Esophagus (tissue), 2 donors: ENCODE data around the gene PYHIN1. TPM values are rescaled to one million over a fixed set of nuclear protein-coding genes. Genes with fewer than 3 reads are reported as not detected.

ENCODE experiments used
- H3K27ac ChIP-seq, 2 donors: one replicate each; pipeline ENCODE4 v1.5.1; 2013; ENCODE audit warnings: low read depth in 2 of 2, mild to moderate bottlenecking in 2 of 2, inconsistent platforms in 1 of 2, low read length in 1 of 2, moderate library complexity in 1 of 2
- H3K27me3 ChIP-seq, 2 donors: one replicate each; pipeline ENCODE4 v1.6.1; 2013; ENCODE audit warnings: low read length in 2 of 2, control low read depth in 1 of 2, mild to moderate bottlenecking in 1 of 2; ENCODE audit not compliant: insufficient read depth in 2 of 2, control insufficient read depth in 1 of 2
- H3K36me3 ChIP-seq, 2 donors: one replicate each; pipeline ENCODE4 v1.6.1; 2013; ENCODE audit warnings: low read length in 1 of 2; ENCODE audit not compliant: control insufficient read depth in 2 of 2, insufficient read depth in 2 of 2
- H3K4me1 ChIP-seq, 2 donors: one replicate each; pipeline ENCODE4 v1.6.1; 2013; ENCODE audit warnings: low read length in 1 of 2; ENCODE audit not compliant: control insufficient read depth in 2 of 2, insufficient read depth in 2 of 2
- H3K4me3 ChIP-seq, 2 donors: one replicate each; pipeline ENCODE4 v1.5.1; 2013; ENCODE audit warnings: low read length in 2 of 2, mild to moderate bottlenecking in 2 of 2, low read depth in 1 of 2, moderate library complexity in 1 of 2
- H3K9me3 ChIP-seq, 2 donors: one replicate each; pipeline ENCODE4 v1.6.1; 2013; ENCODE audit warnings: mild to moderate bottlenecking in 2 of 2, low read depth in 1 of 2, low read length in 1 of 2, moderate library complexity in 1 of 2; ENCODE audit not compliant: control insufficient read depth in 2 of 2, insufficient read depth in 1 of 2
- WGBS, 2 donors: extraction: QIAGEN DNeasy Blood & Tissue Kit; methylation state at CpG; one replicate each; pipeline ENCODE4 v1.1.7; 2013; 5-methylcytosine and 5-hydroxymethylcytosine counted together
- polyA plus RNA-seq, 2 donors: library from polyadenylated mRNA; stranded (reverse); fragments of 200-250 nt; gene quantifications; one replicate each; pipeline ENCODE4 v1.2.3, GENCODE V29; 2013
- donor health status: healthy with polysubstance abuse.
- donor health status: Bipolar disorder and iron deficiency.

PYHIN1 gene
- polyA plus RNA-seq, 2 donors: 0.28 to 0.31 TPM

DNA sequence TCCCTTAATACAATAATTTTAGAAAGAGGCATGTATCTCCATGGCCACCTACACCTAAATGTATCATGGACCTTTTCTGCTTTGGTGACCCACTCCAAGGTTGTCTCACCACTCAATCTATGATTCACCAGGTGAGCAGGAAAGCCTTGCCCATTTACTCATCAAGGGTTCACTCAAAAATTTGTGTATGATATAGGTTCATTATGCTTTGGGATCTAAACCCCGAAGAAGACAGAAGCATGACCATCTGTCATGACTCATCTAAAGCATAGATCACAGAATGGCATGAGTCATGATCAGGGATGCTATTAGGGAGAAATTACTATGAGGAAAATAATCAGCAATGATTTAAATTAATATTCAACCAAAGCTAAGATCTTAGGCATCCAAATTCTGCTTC lies 38.5 kb downstream of the PYHIN1 start:
- WGBS, 2 donors: 47 to 63% methylated on average over 1 of the region's 1 CpG
- H3K27ac ChIP-seq: no peak overlapping the region

DNA sequence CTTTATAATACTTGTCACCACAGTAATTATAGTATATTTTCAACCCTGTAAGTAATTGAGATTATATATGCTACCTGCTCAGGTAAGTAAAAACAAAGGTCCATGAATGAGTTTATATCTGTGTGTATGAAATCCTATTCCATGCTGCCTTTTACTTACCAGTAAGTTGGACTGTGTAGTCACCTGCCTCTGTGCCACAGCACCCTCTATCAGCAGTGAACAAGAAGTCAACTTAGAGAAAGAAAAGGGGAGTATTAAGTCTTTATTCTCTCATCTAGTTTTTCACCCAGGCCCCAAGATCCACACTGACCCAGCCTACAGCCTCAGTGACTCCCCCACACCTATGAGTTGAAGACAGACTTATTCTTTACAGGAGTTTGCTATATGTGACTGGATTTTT lies 41.5 kb downstream of the PYHIN1 start:
- no peaks in the 10 kb centered on the region for H3K36me3 ChIP-seq
- H3K4me3 ChIP-seq: no peak overlapping the region
- no peaks in the 10 kb centered on the region for H3K9me3 ChIP-seq
- H3K27ac ChIP-seq: no peak overlapping the region
- H3K27me3 ChIP-seq: no peaks in the 10 kb centered on the region
- no peaks in the 10 kb centered on the region for H3K4me1 ChIP-seq

More for the DNA sequence above, 38.5 kb downstream of the PYHIN1 start:
- H3K36me3 ChIP-seq: no peaks in the 10 kb centered on the region
- no peaks in the 10 kb centered on the region for H3K9me3 ChIP-seq
- no peaks in the 10 kb centered on the region for H3K4me1 ChIP-seq
- H3K4me3 ChIP-seq: no peak overlapping the region
- no peaks in the 10 kb centered on the region for H3K27me3 ChIP-seq

DNA sequence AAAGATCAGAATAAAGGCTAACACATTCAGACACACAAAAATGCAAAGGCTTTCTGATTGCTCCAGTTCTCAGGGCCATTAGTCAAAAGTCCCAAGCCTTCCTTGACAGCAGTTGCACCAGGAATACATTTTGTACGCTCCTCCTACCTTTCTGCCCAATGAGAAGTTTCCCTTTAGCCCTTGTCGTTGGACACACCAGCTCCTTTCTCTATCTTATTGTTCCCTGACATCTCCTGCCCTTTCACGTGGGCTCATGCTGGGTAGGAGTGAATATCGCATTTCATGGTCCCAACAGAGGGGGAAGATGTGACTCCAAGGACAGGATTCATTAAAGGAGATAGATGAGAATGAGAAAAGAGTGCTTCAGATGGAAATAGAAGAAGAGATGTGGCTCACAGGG lies 44.9 kb downstream of the PYHIN1 start:
- Histone ChIP-seq H3K36me3 (no peaks in the 10 kb centered on the region), H3K27ac (no peak overlapping the region), H3K4me3 (no peak overlapping the region), H3K27me3 (no peaks in the 10 kb centered on the region), H3K9me3 (no peaks in the 10 kb centered on the region), H3K4me1 (no peaks in the 10 kb centered on the region)
- WGBS, 2 donors: 32 to 45% methylated on average over 4 of the region's 4 CpGs

DNA sequence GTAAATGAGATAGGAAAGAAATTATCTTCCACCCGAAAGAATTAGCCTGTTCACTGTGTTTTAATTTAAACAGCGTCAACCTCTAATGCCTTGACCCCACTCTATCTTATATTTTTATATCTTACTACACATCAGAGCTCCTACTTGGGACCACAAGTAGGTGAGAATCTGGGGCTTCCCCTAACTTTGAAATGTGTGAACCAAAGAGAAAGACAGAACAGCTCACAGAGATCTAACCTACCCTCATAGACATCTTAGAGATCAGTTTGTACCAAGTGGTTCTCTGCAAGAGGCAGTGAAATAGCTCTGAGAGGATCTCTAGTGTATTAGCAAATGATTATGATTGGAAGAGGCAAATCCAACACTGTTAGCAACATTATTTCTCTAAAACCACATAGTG lies 47.4 kb downstream of the PYHIN1 start:
- H3K36me3 ChIP-seq: no peaks in the 10 kb centered on the region
- H3K9me3 ChIP-seq: no peaks in the 10 kb centered on the region
- no peak overlapping the region for H3K27ac ChIP-seq
- no peak overlapping the region for H3K4me3 ChIP-seq
- 43 to 52% methylated on average over 2 of the region's 2 CpGs for WGBS, 2 donors
- no peaks in the 10 kb centered on the region for H3K27me3 ChIP-seq
- H3K4me1 ChIP-seq: no peaks in the 10 kb centered on the region

DNA sequence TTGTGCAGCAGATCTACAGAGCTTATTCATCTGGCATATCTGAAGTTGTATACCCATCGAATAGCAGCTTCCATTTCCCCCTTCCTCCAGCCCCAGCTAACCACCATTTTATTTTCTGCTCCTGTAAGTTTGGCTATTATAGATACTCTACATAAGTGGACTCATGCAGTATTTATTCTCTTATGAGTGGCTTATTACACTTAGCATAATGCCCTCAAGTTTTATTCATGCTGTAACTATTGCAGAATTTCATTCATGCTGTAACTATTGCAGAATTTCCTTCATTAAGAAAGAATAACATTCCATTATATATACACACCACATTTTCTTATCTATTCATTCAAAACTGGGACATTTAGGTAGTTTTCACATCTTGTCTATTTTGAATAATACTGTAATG lies 47.9 kb downstream of the PYHIN1 start:
- H3K27ac ChIP-seq: no peak overlapping the region
- no peak overlapping the region for H3K4me3 ChIP-seq
- no peaks in the 10 kb centered on the region for H3K36me3 ChIP-seq
- 31 to 71% methylated on average over 1 of the region's 1 CpG for WGBS, 2 donors
- no peaks in the 10 kb centered on the region for H3K9me3 ChIP-seq
- no peaks in the 10 kb centered on the region for H3K27me3 ChIP-seq
- no peaks in the 10 kb centered on the region for H3K4me1 ChIP-seq

DNA sequence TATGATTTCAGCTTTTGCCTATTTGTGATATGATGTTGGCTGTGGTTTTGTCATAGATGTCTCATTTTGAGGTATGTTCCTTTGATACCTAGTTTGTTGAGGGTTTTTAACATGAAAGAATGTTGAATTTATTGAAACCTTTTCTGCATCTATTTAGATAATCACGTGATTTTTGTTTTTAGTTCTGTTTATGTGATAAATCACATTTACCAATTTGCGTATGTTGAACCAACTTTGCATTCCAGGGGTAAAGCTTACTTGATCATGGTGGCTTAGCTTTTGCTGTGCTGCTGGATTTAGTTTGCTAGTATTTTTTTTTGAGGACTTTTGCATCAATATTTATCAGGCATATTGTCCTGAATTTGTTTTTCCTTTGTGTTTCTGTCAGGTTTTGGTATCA lies 51.9 kb downstream of the PYHIN1 start:
- H3K9me3 ChIP-seq: no peaks in the 10 kb centered on the region
- WGBS, 2 donors: 72 to 83% methylated on average over 2 of the region's 2 CpGs
- H3K36me3 ChIP-seq: no peaks in the 10 kb centered on the region
- no peak overlapping the region for H3K27ac ChIP-seq
- no peaks in the 10 kb centered on the region for H3K27me3 ChIP-seq
- H3K4me1 ChIP-seq: no peaks in the 10 kb centered on the region
- H3K4me3 ChIP-seq: no peak overlapping the region

DNA sequence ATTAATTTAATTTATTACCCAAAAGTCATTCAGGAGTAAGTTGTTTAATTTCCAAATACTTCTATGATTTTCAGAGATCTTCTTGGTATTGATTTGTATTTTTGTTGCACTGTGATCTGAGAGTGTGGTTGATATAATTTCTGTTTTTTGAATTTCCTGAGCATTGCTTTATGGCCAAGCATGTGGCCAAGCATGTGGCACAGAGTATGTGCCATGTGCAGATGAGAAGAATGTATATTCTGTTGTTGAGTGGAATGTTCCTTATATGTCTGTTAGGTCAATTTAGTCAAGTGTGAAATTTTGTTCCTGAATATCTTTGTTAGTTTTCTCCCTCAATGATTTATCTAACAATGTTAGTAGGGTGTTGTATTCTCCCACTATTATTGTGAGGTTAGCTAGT lies 53.0 kb downstream of the PYHIN1 start:
- Histone ChIP-seq H3K36me3 (no peaks in the 10 kb centered on the region), H3K27me3 (no peaks in the 10 kb centered on the region), H3K9me3 (no peaks in the 10 kb centered on the region), H3K4me3 (no peak overlapping the region), H3K27ac (no peak overlapping the region), H3K4me1 (no peaks in the 10 kb centered on the region)

DNA sequence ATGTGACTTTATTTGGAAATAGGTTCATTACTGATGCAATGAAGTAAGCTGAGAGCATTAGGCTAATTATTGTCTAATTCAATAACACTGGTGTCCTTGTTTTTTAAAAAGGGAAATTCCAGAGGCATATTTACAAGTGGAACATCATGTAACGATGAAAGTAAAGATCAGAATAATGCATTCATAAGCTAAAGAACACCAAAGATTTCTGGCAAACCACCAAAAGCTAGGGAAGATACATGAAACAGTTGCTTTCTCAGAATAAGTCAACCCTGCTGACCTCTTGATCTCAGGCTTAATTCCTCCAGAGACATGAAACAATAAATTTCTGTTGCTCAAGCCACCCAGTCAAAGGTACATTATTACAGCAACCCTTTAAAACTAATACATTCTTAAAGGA lies 58.1 kb downstream of the PYHIN1 start:
- H3K27me3 ChIP-seq: no peaks in the 10 kb centered on the region
- H3K36me3 ChIP-seq: no peaks in the 10 kb centered on the region
- H3K9me3 ChIP-seq: no peaks in the 10 kb centered on the region
- no peak overlapping the region for H3K27ac ChIP-seq
- H3K4me3 ChIP-seq: no peak overlapping the region
- 38 to 55% methylated on average over 1 of the region's 1 CpG for WGBS, 2 donors
- no peaks in the 10 kb centered on the region for H3K4me1 ChIP-seq

DNA sequence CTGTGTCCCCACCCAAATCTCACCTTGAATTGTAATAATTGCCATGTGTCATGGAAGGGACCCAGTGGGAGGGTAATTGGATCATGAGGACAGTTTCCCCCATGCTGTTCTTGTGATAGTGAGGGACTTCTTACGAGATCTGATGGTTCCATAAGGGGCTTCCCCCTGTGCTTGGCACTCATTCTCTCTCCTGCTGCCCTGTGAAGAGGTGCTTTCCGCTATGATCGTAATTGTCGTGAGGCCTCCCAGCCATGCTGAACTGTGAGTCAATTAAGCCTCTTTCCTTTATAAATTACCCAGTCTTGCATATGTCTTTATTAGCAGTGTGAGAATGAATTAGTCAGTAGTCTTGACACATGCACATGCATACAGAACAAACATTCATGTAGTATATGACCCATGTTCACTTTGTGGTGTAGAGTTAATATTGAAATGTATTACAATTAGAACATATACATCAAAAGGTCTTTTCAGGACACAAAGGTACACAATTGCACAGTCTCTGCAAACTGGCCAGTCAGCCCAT lies 61.5 kb downstream of the PYHIN1 start:
- no peaks in the 10 kb centered on the region for H3K4me1 ChIP-seq
- H3K9me3 ChIP-seq: no peaks in the 10 kb centered on the region
- no peaks in the 10 kb centered on the region for H3K36me3 ChIP-seq
- WGBS, 2 donors: 91 to 94% methylated on average over 4 of the region's 4 CpGs
- H3K4me3 ChIP-seq: no peak overlapping the region
- H3K27me3 ChIP-seq: no peaks in the 10 kb centered on the region
- H3K27ac ChIP-seq: no peak overlapping the region

DNA sequence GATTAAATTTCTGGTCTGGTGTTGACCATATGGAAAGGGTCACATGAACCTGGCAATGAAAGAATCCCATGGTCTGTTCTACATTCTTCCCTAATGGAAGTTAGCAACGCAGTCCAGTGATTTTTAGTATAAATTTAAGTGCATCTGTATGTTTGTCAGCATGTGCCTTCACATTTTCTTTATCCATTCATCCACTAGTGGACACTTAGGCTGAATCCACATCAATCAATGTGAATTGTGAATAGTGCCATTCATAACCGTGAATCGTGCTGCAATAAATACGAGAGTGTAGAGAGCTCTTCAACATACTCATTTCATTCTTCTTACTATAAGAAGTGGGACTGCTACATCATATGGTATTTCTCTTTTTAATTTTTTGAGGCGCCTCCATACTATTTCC lies 65.6 kb downstream of the PYHIN1 start:
- no peaks in the 10 kb centered on the region for H3K36me3 ChIP-seq
- H3K27ac ChIP-seq: no peak overlapping the region
- no peaks in the 10 kb centered on the region for H3K9me3 ChIP-seq
- no peaks in the 10 kb centered on the region for H3K4me1 ChIP-seq
- no peaks in the 10 kb centered on the region for H3K27me3 ChIP-seq
- no peak overlapping the region for H3K4me3 ChIP-seq
- WGBS, 2 donors: 68 to 72% methylated on average over 5 of the region's 5 CpGs
